ENCODE results near the gene WFIKKN1.

WFIKKN1 gene

DNA sequence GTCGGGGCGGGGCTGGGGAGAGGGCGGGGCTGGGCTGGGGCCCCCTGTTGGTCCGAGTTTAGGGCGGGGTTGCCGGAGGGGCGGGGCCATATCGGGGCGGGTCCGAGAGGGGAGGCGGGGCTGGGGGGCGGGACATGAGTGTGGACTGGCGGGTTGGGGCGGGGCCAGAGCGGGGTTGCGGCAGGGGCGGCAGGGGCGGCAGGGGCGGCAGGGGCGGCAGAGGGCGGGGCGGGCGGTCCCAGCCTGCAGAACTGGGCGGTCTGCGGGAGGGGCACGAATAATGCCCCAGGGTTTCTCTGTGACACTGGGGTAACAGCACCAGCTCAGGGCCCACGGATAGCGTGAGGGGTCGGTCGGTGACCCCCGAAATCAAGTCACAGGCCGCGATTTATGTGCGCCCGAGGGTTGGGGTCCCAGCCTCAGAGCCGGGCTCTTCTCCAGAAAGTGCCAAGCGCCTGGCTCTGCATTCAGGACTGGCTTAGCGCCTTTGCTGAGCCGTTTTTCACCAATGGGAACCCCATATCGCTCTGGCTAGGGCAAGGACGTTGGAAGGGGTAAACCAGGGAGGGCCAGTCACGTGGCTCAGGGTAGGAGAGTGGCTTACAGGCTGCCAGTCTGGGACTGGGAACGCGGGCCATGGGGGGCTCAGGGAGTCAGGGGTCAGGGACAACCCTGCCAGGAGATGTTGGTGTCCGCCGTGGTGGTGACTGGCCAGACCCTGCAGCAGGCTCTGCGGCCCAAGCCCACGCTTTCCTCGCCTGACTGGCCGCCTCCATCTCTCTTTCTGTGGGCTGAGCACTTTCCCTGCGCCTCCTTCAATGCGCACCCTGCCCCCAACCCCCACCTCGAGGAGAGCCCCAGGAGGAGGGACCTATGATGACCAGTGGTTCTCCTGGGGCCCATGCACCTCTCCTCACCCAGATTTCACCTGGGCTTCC, 6.6 kb downstream of the WFIKKN1 start:
- peak overlapping the region; percentile 72 for H3K4me3 ChIP-seq (ENCODE audit: low read length)
- TF ChIP-seq, protein P1, sequence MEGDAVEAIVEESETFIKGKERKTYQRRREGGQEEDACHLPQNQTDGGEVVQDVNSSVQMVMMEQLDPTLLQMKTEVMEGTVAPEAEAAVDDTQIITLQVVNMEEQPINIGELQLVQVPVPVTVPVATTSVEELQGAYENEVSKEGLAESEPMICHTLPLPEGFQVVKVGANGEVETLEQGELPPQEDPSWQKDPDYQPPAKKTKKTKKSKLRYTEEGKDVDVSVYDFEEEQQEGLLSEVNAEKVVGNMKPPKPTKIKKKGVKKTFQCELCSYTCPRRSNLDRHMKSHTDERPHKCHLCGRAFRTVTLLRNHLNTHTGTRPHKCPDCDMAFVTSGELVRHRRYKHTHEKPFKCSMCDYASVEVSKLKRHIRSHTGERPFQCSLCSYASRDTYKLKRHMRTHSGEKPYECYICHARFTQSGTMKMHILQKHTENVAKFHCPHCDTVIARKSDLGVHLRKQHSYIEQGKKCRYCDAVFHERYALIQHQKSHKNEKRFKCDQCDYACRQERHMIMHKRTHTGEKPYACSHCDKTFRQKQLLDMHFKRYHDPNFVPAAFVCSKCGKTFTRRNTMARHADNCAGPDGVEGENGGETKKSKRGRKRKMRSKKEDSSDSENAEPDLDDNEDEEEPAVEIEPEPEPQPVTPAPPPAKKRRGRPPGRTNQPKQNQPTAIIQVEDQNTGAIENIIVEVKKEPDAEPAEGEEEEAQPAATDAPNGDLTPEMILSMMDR (IDR thresholded peaks at IDR 0.05; ENCODE audit: insufficient read depth, low read depth, low read length, missing control alignments): no peak
- DNase-seq (ENCODE audit: low read depth): peak; percentile 92

- TF ChIP-seq, protein P1 (IDR thresholded peaks at IDR 0.05; ENCODE audit: insufficient read depth, low read depth, low read length, missing control alignments): no peak
- DNase-seq (ENCODE audit: low read depth): no peak
These were observed 7.3 kb downstream of the WFIKKN1 start for GRCh38 chr16:638034-638543.

DNA sequence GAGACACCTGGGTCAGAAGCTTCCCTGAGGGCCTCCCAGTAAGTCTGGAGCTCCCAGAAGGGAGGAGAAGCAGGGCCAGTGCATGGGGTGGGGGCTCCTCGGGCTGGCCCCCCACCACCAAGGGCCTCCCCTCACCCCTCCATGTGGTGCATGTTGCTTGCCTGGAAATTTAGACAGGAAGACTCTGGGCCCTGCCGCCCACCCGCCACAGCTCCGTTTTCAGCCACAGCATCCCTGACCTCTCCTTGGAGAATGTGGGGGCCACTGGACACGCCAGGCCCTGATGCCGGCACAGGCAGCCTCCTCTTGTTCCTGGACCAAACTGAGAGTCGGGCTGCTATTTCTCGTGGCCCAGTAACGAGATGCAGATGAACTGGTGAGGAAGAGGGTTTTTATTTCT, 8.1 kb downstream of the WFIKKN1 start:
- H3K4me3 ChIP-seq (ENCODE audit: low read length): no peak overlapping the region

More at GRCh38 chr16:638034-638543, 7.3 kb downstream of the WFIKKN1 start:
- H3K4me3 ChIP-seq (ENCODE audit: low read length): no peak overlapping the region

DNA sequence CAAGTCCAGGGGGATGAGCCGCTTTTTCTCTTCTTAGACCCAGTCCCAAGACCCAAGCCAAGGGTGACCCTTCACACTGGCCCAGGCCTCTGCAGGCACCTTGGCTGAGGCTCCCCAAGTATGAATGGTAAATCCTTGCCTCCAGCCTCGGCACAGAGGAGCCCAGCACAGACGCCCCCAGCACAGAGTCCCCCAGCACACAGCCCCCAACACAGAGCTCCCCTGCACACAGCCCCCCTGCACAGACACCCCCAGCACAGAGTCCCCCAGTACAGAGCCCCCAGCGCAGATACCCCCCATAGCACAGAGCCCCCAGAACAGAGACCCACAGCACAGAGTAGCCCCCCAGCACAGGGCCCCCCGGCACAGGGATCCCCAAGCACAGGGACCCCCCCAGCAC, 9.8 kb downstream of the WFIKKN1 start:
- no peak for DNase-seq (ENCODE audit: low read depth)
- no peak overlapping the region for H3K4me3 ChIP-seq (ENCODE audit: low read length)
- TF ChIP-seq, protein P1 (IDR thresholded peaks at IDR 0.05; ENCODE audit: insufficient read depth, low read depth, low read length, missing control alignments): no peak

More for the DNA sequence above, 8.1 kb downstream of the WFIKKN1 start:
- DNase-seq (ENCODE audit: low read depth): no peak
- TF ChIP-seq, protein P1 (IDR thresholded peaks at IDR 0.05; ENCODE audit: insufficient read depth, low read depth, low read length, missing control alignments): no peak

DNA sequence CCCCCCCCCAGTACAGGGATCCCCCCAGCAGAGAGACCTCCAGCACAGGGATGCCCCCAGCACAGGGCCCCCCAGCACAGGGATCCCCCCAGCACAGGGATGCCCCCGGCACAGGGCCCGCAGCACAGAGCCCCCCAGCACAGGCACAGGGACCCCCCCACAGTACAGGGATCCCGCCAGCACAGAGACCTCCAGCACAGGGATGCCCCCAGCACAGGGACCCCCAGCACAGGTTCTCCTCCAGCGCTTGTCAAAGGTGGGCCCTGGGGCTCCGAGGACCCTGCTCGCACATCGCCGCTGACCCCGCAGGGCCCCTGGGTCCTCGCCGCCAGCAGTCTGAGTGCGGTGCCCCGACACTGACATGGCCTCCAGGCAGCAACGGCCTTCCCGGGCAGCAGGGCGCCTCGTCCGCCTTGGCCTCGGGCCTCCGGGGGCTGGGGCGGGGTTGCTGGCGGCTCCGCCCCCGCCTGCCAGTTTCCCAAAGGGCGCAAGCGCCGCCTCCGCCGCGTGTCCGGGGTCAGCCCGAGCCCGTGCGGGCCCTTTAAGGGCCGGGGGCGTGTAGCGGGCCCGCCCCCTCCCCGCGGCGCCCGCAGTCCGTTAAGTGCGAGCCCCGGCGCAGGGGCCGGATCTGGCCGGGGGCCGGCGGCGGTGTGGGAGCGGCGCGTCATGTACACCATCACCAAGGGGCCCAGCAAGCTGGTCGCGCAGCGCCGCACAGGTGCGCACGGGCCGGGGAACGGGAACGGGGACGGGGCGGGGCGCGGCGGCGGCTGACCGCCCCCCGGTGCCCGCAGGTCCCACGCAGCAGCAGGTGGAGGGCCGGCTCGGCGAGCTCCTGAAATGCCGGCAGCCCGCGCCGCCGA, 10.8 kb downstream of the WFIKKN1 start, which contains the start of gene MCRIP2:
TSS of gene MCRIP2 (plus strand) at position 503 of the 863 bp plus-strand sequence. CDS start at position 667, 164 bp downstream.
- peak within 1 kb of the TSS; percentile 57 for H3K4me3 ChIP-seq (ENCODE audit: low read length)
- DNase-seq (ENCODE audit: low read depth): peak; percentile 70
- TF ChIP-seq, protein P1 (IDR thresholded peaks at IDR 0.05; ENCODE audit: insufficient read depth, low read depth, low read length, missing control alignments): no peak

GRCh38 chr16:642189-643049, 11.6 kb downstream of the WFIKKN1 start:
- DNase-seq (ENCODE audit: low read depth): no peak
- TF ChIP-seq, protein P1 (IDR thresholded peaks at IDR 0.05; ENCODE audit: insufficient read depth, low read depth, low read length, missing control alignments): no peak

More at GRCh38 chr16:642189-643049, 11.6 kb downstream of the WFIKKN1 start:
- H3K4me3 ChIP-seq (ENCODE audit: low read length): peak overlapping the region; percentile 57
